Tibial artery (tissue), 4 donors: ENCODE results near the gene RNF41.

Experiments used
- DNase-seq, 2 donors: peaks; one replicate each; pipeline ENCODE4 v3.0.0-alpha.2; 2019
- H3K27ac ChIP-seq, 2 donors: fragments of 200-600 bp; sonication (generic) in 1 of 2; 1 replicate in 1 of 2; 2 replicates in 1 of 2; pipeline ENCODE4 v1.5.1; 2018 to 2019; ENCODE audit warnings: mild to moderate bottlenecking in 1 of 2
- H3K27me3 ChIP-seq, 2 donors: fragments of 200-600 bp; sonication (generic) in 1 of 2; one replicate each; pipeline versions ENCODE4 v1.5.1 to v1.6.0; 2016 to 2019
- H3K36me3 ChIP-seq, 3 donors: fragments of 200-600 bp; sonication (generic) in 2 of 3; one replicate each; pipeline ENCODE4 v1.5.1; 2016 to 2019; ENCODE audit warnings: mild to moderate bottlenecking in 2 of 3
- H3K4me1 ChIP-seq, 4 donors: fragments of 200-600 bp; sonication (generic) in 2 of 4; 1 replicate in 3 of 4; 2 replicates in 1 of 4; pipeline ENCODE4 v1.5.1; 2016 to 2019
- H3K4me3 ChIP-seq, 2 donors: fragments of 200-600 bp; sonication (generic) in 1 of 2; 1 replicate in 1 of 2; 2 replicates in 1 of 2; pipeline ENCODE4 v1.5.1; 2018 to 2019; ENCODE audit warnings: mild to moderate bottlenecking in 2 of 2
- H3K9me3 ChIP-seq, 3 donors: fragments of 200-600 bp; sonication (generic) in 1 of 3; one replicate each; pipeline ENCODE4 v1.5.1; 2016 to 2019
- intact Hi-C: fragments of 100-400 bp; cut with DNase I; formaldehyde crosslinking; loops from one replicate; pipeline ENCODE4 v1.15.0; 2023; ENCODE audit warnings: low total_unique reads
- TF ChIP-seq, protein P1 (sequence below), 2 experiments: fragments of 200-600 bp in 1 of 2; fragments of 450-650 bp in 1 of 2; IDR thresholded peaks; one replicate each; pipeline ENCODE4 v1.5.1; 2017 to 2019; ENCODE audit warnings: antibody characterized with exemption in 2 of 2, mild to moderate bottlenecking in 1 of 2, moderate library complexity in 1 of 2

The RNF41 gene

DNA sequence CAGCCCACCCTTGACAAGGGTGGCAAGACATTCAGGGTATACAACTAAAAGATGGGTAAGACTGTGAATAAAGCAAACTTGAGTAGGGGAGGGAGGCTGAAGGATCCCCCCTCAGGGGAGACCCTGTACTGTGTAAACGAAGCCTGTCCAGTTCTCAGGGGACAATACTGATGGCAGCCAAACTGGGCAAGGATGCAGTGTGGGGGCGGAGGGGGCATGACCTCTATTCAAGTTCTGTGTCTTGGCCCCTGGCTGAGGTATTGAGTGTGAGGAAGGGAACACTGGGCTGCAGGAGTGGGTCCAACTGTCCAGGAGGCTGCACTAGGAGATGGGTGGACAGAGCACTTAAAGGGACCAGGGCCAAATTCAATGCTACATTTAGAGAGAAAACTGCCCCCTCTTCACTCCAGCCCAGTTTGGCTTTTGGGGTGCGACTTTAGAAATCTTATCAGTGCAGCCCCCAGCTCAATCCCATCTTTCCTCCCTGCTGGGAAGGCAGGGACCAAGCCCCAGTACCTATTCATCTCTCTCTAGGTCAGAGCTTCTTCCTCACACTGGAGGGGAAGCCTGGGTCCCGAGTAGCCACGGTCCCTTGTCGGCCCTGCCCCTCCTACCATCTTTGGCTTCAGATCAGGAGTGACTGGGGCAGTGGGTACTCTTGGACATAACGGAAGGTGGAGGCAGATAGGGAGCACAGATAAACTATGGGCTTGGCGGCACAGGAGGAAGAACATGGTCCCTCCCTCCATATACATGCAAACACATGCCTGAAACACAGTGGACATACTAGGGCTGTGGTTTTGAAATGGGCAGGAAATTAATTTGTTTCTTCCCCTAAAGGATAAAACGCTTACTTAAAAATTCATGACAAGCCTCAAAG, 19.9 kb upstream of the RNF41 start:
- Histone ChIP-seq H3K27me3 (no peaks in the 10 kb centered on the region), H3K4me1 (no peaks in the 10 kb centered on the region), H3K27ac (no peak overlapping the region), H3K9me3 (no peaks in the 10 kb centered on the region), H3K36me3 (peaks cover 67 to 100% (median 92%) of the 10 kb centered on the region in 3 donors), H3K4me3 (no peak overlapping the region)
- intact Hi-C loops, result no loop called here
- TF ChIP-seq, protein P1, sequence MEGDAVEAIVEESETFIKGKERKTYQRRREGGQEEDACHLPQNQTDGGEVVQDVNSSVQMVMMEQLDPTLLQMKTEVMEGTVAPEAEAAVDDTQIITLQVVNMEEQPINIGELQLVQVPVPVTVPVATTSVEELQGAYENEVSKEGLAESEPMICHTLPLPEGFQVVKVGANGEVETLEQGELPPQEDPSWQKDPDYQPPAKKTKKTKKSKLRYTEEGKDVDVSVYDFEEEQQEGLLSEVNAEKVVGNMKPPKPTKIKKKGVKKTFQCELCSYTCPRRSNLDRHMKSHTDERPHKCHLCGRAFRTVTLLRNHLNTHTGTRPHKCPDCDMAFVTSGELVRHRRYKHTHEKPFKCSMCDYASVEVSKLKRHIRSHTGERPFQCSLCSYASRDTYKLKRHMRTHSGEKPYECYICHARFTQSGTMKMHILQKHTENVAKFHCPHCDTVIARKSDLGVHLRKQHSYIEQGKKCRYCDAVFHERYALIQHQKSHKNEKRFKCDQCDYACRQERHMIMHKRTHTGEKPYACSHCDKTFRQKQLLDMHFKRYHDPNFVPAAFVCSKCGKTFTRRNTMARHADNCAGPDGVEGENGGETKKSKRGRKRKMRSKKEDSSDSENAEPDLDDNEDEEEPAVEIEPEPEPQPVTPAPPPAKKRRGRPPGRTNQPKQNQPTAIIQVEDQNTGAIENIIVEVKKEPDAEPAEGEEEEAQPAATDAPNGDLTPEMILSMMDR (IDR thresholded peaks at IDR 0.05), result no peak
- no peak for DNase-seq

DNA sequence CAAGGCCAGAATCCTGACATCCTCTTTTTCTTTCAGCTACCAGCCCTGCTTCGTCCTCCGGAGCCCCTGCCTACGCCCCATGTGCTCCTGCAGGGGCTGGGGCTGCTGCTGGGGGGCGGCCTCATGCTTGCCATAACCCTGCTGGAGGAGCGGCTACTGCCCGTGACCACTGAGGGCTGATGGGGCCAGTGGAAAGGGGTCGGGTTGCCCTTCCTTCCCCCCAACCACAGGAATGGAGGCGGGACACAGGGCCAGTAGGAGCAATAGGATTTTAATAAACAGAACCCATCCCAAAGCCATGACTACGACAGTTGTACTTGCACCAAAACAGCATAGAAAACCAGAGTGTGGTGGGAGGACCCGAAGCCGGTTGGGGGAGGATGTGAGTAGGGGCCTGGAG, 15.8 kb upstream of the RNF41 start:
- H3K9me3 ChIP-seq, result no peaks in the 10 kb centered on the region
- intact Hi-C loops, result no loop called here
- H3K27ac ChIP-seq, result no peak overlapping the region
- TF ChIP-seq, protein P1 (IDR thresholded peaks at IDR 0.05), result no peak
- DNase-seq, result no peak
- no peak overlapping the region for H3K4me3 ChIP-seq
- peaks cover 27 to 65% (median 51%) of the 10 kb centered on the region in 3 donors for H3K36me3 ChIP-seq
- no peaks in the 10 kb centered on the region for H3K27me3 ChIP-seq
- H3K4me1 ChIP-seq, result no peaks in the 10 kb centered on the region

DNA sequence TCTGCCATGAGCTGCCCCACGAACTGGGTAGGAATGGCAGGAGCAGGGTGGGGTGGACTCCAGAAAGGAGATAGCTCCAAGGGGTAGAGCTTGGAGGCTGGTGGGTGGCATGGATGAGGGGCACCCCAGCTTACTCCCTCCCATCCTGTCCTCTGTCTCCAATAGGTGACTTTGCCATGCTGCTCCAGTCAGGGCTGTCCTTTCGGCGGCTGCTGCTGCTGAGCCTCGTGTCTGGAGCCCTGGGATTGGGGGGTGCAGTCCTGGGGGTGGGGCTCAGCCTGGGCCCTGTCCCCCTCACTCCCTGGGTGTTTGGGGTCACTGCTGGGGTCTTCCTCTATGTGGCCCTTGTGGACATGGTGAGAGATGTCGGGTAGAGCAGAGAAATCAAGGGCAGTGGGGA, 15.3 kb upstream of the RNF41 start:
- TF ChIP-seq, protein P1 (IDR thresholded peaks at IDR 0.05), result no peak
- Histone ChIP-seq H3K27ac (no peak overlapping the region), H3K27me3 (no peaks in the 10 kb centered on the region), H3K36me3 (peaks cover 22 to 59% (median 45%) of the 10 kb centered on the region in 3 donors), H3K4me3 (no peak overlapping the region), H3K9me3 (no peaks in the 10 kb centered on the region), H3K4me1 (no peaks in the 10 kb centered on the region)
- intact Hi-C loops, result no loop called here
- no peak for DNase-seq

DNA sequence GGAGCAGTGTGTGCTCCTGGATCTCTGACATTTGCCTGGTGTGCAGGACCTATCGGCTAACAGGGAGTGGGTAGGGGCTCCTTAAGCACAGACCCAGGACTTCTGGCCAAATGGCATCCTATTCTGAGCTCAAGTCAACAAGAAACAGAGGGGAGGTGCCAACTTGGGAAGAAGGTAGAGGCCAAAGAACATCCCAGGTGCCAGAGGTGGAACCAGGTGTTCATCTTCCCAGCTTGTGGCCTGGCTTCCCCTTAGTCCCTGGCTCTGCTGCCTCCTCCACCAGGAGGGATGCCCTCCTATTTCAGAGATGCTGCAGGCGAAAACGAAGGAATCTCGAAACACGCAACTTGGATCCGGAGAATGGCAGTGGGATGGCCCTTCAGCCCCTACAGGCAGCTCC, 14.4 kb upstream of the RNF41 start:
- Histone ChIP-seq H3K9me3 (no peaks in the 10 kb centered on the region), H3K4me1 (no peaks in the 10 kb centered on the region), H3K27ac (no peak overlapping the region), H3K4me3 (no peak overlapping the region), H3K27me3 (no peaks in the 10 kb centered on the region), H3K36me3 (peaks cover 14 to 50% (median 36%) of the 10 kb centered on the region in 3 donors)
- intact Hi-C loops, result no loop called here
- DNase-seq, result no peak
- TF ChIP-seq, protein P1 (IDR thresholded peaks at IDR 0.05), result no peak

DNA sequence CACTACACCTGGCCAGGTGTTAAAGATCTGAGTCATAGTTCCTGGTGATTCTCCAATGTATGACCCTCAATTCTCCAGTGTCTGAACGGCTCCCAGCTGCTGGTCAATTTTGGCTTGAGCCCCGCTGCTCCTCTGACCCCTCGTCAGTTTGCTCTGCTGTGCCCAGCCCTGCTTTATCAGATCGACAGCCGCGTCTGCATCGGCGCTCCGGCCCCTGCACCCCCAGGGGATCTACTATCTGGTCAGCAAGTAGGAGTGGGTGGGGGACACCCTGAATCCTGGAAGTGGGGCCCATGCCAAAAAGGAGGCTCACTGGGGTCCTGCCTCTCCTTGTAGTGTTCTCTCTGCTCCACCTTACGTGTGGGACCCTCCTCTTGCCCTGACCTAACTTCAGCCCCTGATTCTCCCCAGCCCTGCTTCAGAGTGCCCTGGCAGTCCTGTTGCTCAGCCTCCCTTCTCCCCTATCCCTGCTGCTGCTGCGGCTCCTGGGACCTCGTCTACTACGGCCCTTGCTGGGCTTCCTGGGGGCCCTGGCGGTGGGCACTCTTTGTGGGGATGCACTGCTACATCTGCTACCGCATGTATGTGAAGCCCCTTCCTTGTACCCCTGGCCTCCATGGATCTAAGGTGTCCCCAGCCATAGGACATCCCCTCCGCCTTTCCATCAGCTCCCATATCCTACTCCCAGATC, 13.2 kb upstream of the RNF41 start:
- DNase-seq, result no peak
- Histone ChIP-seq H3K9me3 (no peaks in the 10 kb centered on the region), H3K27me3 (no peaks in the 10 kb centered on the region), H3K27ac (no peak overlapping the region), H3K36me3 (peaks cover 5 to 38% (median 24%) of the 10 kb centered on the region in 3 donors), H3K4me1 (no peaks in the 10 kb centered on the region), H3K4me3 (no peak overlapping the region)
- TF ChIP-seq, protein P1 (IDR thresholded peaks at IDR 0.05), result no peak
- intact Hi-C loops, result no loop called here
